ENCODE results near the gene TBK1.

The TBK1 gene

DNA sequence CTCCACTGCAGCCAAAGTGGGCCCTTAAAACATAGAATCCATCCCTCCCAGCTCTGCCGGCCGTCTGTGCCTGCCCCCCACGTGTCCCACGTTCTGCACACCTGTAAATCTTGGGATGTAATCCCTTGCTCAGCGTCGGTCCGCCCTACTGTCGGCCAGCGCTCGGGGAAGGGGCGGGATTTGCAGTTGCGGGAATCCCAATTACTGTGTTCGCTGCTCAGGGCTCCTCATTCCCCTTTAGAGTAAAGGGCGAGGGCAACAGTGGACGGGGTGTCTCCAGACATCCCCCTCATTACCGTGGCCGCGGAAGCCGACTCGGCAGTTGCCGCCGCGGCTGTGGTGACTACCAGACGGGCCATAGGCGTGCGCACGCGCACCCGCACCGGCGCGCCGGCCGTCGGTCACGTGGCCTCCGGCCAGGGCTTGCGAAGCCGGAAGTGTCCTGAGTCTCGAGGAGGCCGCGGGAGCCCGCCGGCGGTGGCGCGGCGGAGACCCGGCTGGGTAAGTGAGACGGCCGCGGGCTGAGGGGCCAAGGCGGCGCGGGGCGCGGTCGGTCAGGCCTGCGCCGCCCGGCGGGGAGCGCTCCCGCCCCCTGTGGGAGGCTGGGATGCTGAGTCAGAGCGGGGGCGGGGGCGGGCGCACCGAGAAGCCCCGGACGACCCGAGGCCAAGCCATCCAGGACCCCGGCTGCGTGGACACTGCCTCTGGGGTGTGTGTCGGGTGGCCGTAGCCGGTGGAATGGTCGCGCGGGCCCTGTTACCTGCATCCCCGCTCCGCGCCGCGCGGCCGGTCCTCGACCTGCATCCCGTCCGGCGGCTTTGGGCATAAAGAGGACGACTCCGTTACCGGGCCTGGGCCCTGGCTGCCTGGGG, at the start of gene TBK1:
TSS of gene TBK1 (plus strand) at position 434 of the 872 bp plus-strand sequence. CDS start 3,751 bp downstream, outside the sequence.
- Histone ChIP-seq H3K36me3 (ENCODE audit: insufficient read depth, low read length) (peaks cover 20% of the 10 kb centered on the region), H3K79me2 (ENCODE audit: insufficient read depth, low read length) (peaks cover 54% of the 10 kb centered on the region)

GRCh38 chr12:64402181-64402580, 49.7 kb upstream of the TBK1 start:
- TF ChIP-seq CTCF (IDR thresholded peaks at IDR 0.05; ENCODE audit: borderline replicate concordance, extremely low read depth, low read length, poor library complexity, severe bottlenecking) (no peak), EZH2 (IDR thresholded peaks at IDR 0.05; ENCODE audit: borderline replicate concordance, low read depth, low read length, severe bottlenecking) (no peak)
- H3K36me3 ChIP-seq (ENCODE audit: insufficient read depth, low read length) = peaks cover 6% of the 10 kb centered on the region
- H3K9ac ChIP-seq (ENCODE audit: low read depth, low read length) = no peak overlapping the region
- peaks cover 28% of the 10 kb centered on the region for H3K79me2 ChIP-seq (ENCODE audit: insufficient read depth, low read length)
- ATAC-seq (ENCODE audit: insufficient read depth, low read depth) = no peak
- DNase-seq = no peak
- H3K4me1 ChIP-seq (ENCODE audit: insufficient read depth, low read length) = peaks cover 27% of the 10 kb centered on the region
- H3K27ac ChIP-seq (ENCODE audit: low read length) = no peak overlapping the region
- no peaks in the 10 kb centered on the region for H3K9me3 ChIP-seq (ENCODE audit: insufficient read depth, low read length, severe bottlenecking)
- H3K4me2 ChIP-seq (ENCODE audit: insufficient read depth, low read length) = no peak overlapping the region
- H4K20me1 ChIP-seq (ENCODE audit: insufficient read depth, low read length) = no peaks in the 10 kb centered on the region
- no peak overlapping the region for H3K4me3 ChIP-seq (ENCODE audit: low read depth in 1 of 2, low read length in 2 of 2)
- H3K27me3 ChIP-seq (ENCODE audit: insufficient read depth, low read length, poor library complexity) = no peaks in the 10 kb centered on the region
- no peak overlapping the region for H2AFZ ChIP-seq (ENCODE audit: low read depth, low read length)

More for the DNA sequence above, at the start of gene TBK1:
- peak within 1 kb of the TSS; percentile 88 for H3K9ac ChIP-seq (ENCODE audit: low read depth, low read length)
- H3K4me3 ChIP-seq (ENCODE audit: low read depth in 1 of 2, low read length in 2 of 2) = peak within 1 kb of the TSS; percentile 58 to 98
- H3K4me1 ChIP-seq (ENCODE audit: insufficient read depth, low read length) = peaks cover 45% of the 10 kb centered on the region
- H3K4me2 ChIP-seq (ENCODE audit: insufficient read depth, low read length) = peak within 1 kb of the TSS; percentile 99
- peak within 1 kb of the TSS; percentile 100 for H2AFZ ChIP-seq (ENCODE audit: low read depth, low read length)
- DNase-seq (peak; percentile 66), ATAC-seq (ENCODE audit: insufficient read depth, low read depth) (peak; percentile 66)
- TF ChIP-seq EZH2 (IDR thresholded peaks at IDR 0.05; ENCODE audit: borderline replicate concordance, low read depth, low read length, severe bottlenecking) = no peak
- TF ChIP-seq CTCF (IDR thresholded peaks at IDR 0.05; ENCODE audit: borderline replicate concordance, extremely low read depth, low read length, poor library complexity, severe bottlenecking) = no peak
- H3K27ac ChIP-seq (ENCODE audit: low read length) = peak within 1 kb of the TSS; percentile 90
- no peaks in the 10 kb centered on the region for H4K20me1 ChIP-seq (ENCODE audit: insufficient read depth, low read length)
- no peaks in the 10 kb centered on the region for H3K27me3 ChIP-seq (ENCODE audit: insufficient read depth, low read length, poor library complexity)
- no peaks in the 10 kb centered on the region for H3K9me3 ChIP-seq (ENCODE audit: insufficient read depth, low read length, severe bottlenecking)

DNA sequence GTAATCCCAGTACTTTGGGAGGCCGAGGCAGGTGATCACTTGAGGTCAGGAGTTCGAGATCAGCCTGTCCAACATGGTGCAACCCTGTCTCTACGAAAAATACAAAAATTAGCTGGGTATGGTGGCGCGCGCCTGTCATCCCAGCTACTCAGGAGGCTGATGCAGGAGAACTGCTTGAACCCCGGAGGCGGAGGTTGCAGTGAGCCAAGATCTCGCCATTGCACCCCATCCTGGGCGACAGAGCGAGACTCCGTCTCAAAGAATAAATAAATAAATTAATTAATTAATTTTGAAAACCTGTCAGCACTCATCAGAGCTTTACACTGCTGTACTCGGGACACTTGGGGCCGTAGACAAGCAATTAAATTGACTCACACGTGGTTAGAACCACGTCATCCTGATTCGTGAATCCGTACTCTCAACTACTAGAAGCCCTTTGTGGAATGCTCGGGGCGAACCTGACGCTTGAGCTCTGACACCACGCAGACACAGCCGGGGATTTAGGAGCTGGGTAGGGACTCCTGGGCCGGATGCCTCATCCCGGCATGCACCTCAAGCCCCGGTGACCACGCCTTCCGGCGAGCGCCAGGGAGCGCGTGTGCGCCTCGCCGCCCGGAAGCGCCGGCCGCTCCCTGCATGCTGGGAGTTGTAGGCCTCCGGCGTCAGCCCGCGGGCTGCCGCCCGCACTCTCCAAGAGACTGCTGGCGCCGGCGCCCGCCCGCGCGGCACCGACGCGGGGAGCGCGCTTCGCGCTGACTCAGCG, 48.0 kb upstream of the TBK1 start, which contains the start of gene XPOT:
TSS of gene XPOT (plus strand) at position 686 of the 763 bp plus-strand sequence. CDS start 5,644 bp downstream, outside the sequence.
- H2AFZ ChIP-seq (ENCODE audit: low read depth, low read length) = peak within 1 kb of the TSS; percentile 82
- H3K27ac ChIP-seq (ENCODE audit: low read length) = peak within 1 kb of the TSS; percentile 99
- peaks cover 45% of the 10 kb centered on the region for H3K79me2 ChIP-seq (ENCODE audit: insufficient read depth, low read length)
- H3K9me3 ChIP-seq (ENCODE audit: insufficient read depth, low read length, severe bottlenecking) = no peaks in the 10 kb centered on the region
- H3K9ac ChIP-seq (ENCODE audit: low read depth, low read length) = peak within 1 kb of the TSS; percentile 96
- H3K36me3 ChIP-seq (ENCODE audit: insufficient read depth, low read length) = peaks cover 12% of the 10 kb centered on the region
- H3K4me2 ChIP-seq (ENCODE audit: insufficient read depth, low read length) = peak within 1 kb of the TSS; percentile 62
- peak; percentile 96 for DNase-seq
- peaks cover 7% of the 10 kb centered on the region; the same call in 1 of the 2 replicates for H4K20me1 ChIP-seq (ENCODE audit: insufficient read depth, low read length)
- H3K4me3 ChIP-seq (ENCODE audit: low read depth in 1 of 2, low read length in 2 of 2) = peak within 1 kb of the TSS; percentile 55 to 77
- H3K27me3 ChIP-seq (ENCODE audit: insufficient read depth, low read length, poor library complexity) = no peaks in the 10 kb centered on the region
- H3K4me1 ChIP-seq (ENCODE audit: insufficient read depth, low read length) = peaks cover 40% of the 10 kb centered on the region
- TF ChIP-seq EZH2 (IDR thresholded peaks at IDR 0.05; ENCODE audit: borderline replicate concordance, low read depth, low read length, severe bottlenecking) (no peak), CTCF (IDR thresholded peaks at IDR 0.05; ENCODE audit: borderline replicate concordance, extremely low read depth, low read length, poor library complexity, severe bottlenecking) (no peak)
- peak; percentile 88 for ATAC-seq (ENCODE audit: insufficient read depth, low read depth)
